ENCODE measurements around the gene C11orf52. TPM values are rescaled to one million over a fixed set of nuclear protein-coding genes. Genes with fewer than 3 reads are reported as not detected.

The C11orf52 gene
- total RNA-seq, 2 donors from 2014 or later = 1.5 to 8.3 TPM

GRCh38 chr11:111961389-111962300 lies 42.9 kb downstream of the C11orf52 start:
- H3K27me3 ChIP-seq = no peaks in the 10 kb centered on the region
- DNase-seq (ENCODE audit: low spot score) = no peak
- peaks cover 0 to 7% of the 10 kb centered on the region in 2 donors for H3K4me1 ChIP-seq
- no peak for TF ChIP-seq CTCF (IDR thresholded peaks at IDR 0.05)
- H3K27ac ChIP-seq = no peak overlapping the region
- H3K9me3 ChIP-seq = no peaks in the 10 kb centered on the region
- no peak overlapping the region for H3K4me3 ChIP-seq
- no peaks in the 10 kb centered on the region for H3K36me3 ChIP-seq

- no peaks in the 10 kb centered on the region for H3K4me1 ChIP-seq
- no peak for TF ChIP-seq CTCF (IDR thresholded peaks at IDR 0.05)
- H3K9me3 ChIP-seq = no peaks in the 10 kb centered on the region
- no peaks in the 10 kb centered on the region for H3K36me3 ChIP-seq
- H3K27me3 ChIP-seq = no peaks in the 10 kb centered on the region
- DNase-seq (ENCODE audit: low spot score) = no peak
- no peak overlapping the region for H3K4me3 ChIP-seq
- H3K27ac ChIP-seq = no peak overlapping the region
These were observed 45.2 kb downstream of the C11orf52 start for GRCh38 chr11:111963931-111964340.

GRCh38 chr11:111966678-111967077 lies 48.0 kb downstream of the C11orf52 start:
- no peaks in the 10 kb centered on the region for H3K36me3 ChIP-seq
- no peak for DNase-seq (ENCODE audit: low spot score)
- no peaks in the 10 kb centered on the region for H3K27me3 ChIP-seq
- H3K4me1 ChIP-seq = no peaks in the 10 kb centered on the region
- TF ChIP-seq CTCF (IDR thresholded peaks at IDR 0.05) = no peak
- no peaks in the 10 kb centered on the region for H3K9me3 ChIP-seq
- H3K4me3 ChIP-seq = no peak overlapping the region
- no peak overlapping the region for H3K27ac ChIP-seq

GRCh38 chr11:111967649-111968048 lies 48.9 kb downstream of the C11orf52 start:
- no peak overlapping the region for H3K27ac ChIP-seq
- TF ChIP-seq CTCF (IDR thresholded peaks at IDR 0.05) = no peak
- DNase-seq (ENCODE audit: low spot score) = no peak
- no peaks in the 10 kb centered on the region for H3K36me3 ChIP-seq
- no peaks in the 10 kb centered on the region for H3K4me1 ChIP-seq
- H3K4me3 ChIP-seq = no peak overlapping the region
- H3K27me3 ChIP-seq = no peaks in the 10 kb centered on the region
- H3K9me3 ChIP-seq = no peaks in the 10 kb centered on the region

GRCh38 chr11:111969344-111969743 lies 50.6 kb downstream of the C11orf52 start:
- Histone ChIP-seq H3K27ac (no peak overlapping the region), H3K4me1 (no peaks in the 10 kb centered on the region), H3K4me3 (no peak overlapping the region), H3K9me3 (no peaks in the 10 kb centered on the region), H3K36me3 (no peaks in the 10 kb centered on the region), H3K27me3 (no peaks in the 10 kb centered on the region)
- TF ChIP-seq CTCF (IDR thresholded peaks at IDR 0.05) = no peak
- no peak for DNase-seq (ENCODE audit: low spot score)

Measured in right atrium auricular region (tissue), 2 donors.